BLaER1 treated with 17β-estradiol and CSF1 and Interleukin-3, amounts not matched to agents 10 nM and 100 nM (cell line): ENCODE measurements around the gene GGNBP2.
"Not testable (repeated sequence)": the region's sequence is repeated elsewhere in the genome, so short reads cannot be mapped to it uniquely, and the experiment has no call there.

Experiments
- H3K27ac ChIP-seq, 11 experiments: shearing (Covaris generic); formaldehyde crosslinking; 2 replicates each; pipeline ENCODE4 v1.8.1; 2022
- H3K27me3 ChIP-seq, 11 experiments: shearing (Covaris generic); formaldehyde crosslinking; 2 replicates each; pipeline ENCODE4 v1.8.1; 2022
- H3K36me3 ChIP-seq, 11 experiments: shearing (Covaris generic); formaldehyde crosslinking; 2 replicates each; pipeline ENCODE4 v1.8.1; 2022
- H3K4me1 ChIP-seq, 10 experiments: shearing (Covaris generic); formaldehyde crosslinking; 2 replicates each; pipeline ENCODE4 v1.8.1; 2022
- H3K4me2 ChIP-seq, 11 experiments: shearing (Covaris generic); formaldehyde crosslinking; 2 replicates each; pipeline ENCODE4 v1.8.1; 2022
- H3K4me3 ChIP-seq, 10 experiments: shearing (Covaris generic); formaldehyde crosslinking; 2 replicates each; pipeline ENCODE4 v1.8.1; 2022
- H3K9ac ChIP-seq, 11 experiments: shearing (Covaris generic); formaldehyde crosslinking; 2 replicates each; pipeline ENCODE4 v1.8.1; 2022
- H3K9me3 ChIP-seq, 11 experiments: shearing (Covaris generic); formaldehyde crosslinking; replicated peaks in 1 of 11; 2 replicates each; pipeline ENCODE4 v1.8.1; 2022
- H4K20me1 ChIP-seq, 11 experiments: shearing (Covaris generic); formaldehyde crosslinking; 2 replicates each; pipeline ENCODE4 v1.8.1; 2022
- Cebpa-rat ChIP-seq, 11 experiments: shearing (Covaris generic); IDR thresholded peaks; 2 replicates each; pipeline ENCODE4 v1.8.1; 2022

Gene GGNBP2

DNA sequence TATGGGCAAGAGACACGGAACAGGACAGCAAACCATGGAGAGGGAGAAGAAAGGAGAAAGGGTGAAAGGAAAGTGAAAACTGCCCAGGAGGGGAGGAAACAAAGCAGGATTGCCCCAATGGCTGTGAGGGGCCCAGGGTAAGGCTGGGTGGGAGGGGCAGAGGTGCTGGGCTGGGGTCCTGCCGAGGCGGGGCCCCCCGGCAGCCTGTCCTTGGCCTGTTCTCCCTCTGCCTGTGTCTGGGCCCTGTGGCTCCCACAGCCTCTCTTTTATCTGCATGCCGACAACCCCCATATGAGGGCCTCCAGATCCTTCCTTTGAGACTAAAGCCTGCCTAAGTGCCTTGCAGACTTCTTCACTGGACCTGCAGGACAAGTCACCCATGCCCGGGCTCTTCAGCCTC, 42.8 kb upstream of the GGNBP2 start:
- Histone ChIP-seq H4K20me1 (peaks cover 0 to 46% (median 10%) of the 10 kb centered on the region in 11 experiments; a peak in 9 of 22 replicates), H3K27me3 (no peaks in the 10 kb centered on the region), H3K9me3 (no peaks in the 10 kb centered on the region), H3K9ac (no peak overlapping the region), H3K4me1 (no peaks in the 10 kb centered on the region), H3K4me3 (no peak overlapping the region), H3K4me2 (no peak overlapping the region), H3K27ac (no peak overlapping the region), H3K36me3 (peaks cover 88 to 100% (median 100%) of the 10 kb centered on the region in 11 experiments)
- no peak for TF ChIP-seq Cebpa-rat (IDR thresholded peaks at IDR 0.05)

DNA sequence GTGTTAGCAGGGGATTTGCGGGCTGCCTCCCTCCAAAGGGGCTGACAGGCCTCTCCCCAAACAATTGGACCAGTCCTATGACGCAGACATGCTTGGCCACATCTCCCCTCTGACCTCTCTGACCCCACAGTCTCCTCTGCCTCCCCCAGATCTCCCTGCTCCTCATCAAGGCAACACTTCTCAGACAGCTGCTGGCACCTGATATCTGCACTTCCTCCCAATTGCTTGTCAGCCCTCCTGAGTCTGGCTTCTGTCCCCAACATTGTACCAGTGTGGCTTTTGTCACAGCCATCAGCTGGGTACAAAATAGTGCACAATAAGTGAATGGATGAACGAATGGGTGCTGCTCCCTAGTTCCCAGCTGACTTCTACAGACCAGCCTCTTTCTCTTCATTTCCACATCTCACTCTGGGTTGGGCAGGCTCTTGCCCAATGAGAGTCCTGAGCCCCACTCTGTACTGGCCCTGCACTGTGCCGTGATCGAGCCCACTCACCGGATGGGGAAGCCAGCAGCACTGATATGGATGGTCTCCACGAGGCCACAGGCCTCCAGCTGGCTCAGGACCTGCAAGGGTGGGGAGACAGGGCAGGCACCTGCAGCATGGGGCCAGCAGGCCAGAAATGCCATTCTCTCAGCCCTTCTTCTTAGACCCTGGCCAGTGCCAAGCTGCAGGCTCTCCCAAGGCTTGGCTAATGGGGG, 41.1 kb upstream of the GGNBP2 start:
- Histone ChIP-seq H3K4me2 (no peak overlapping the region), H3K27me3 (no peaks in the 10 kb centered on the region), H3K9me3 (no peaks in the 10 kb centered on the region), H3K4me3 (no peak overlapping the region), H3K27ac (no peak overlapping the region), H3K9ac (no peak overlapping the region; a peak in 1 of 22 replicates), H3K4me1 (no peaks in the 10 kb centered on the region), H3K36me3 (peaks cover 86 to 100% (median 100%) of the 10 kb centered on the region in 11 experiments), H4K20me1 (peaks cover 0 to 45% (median 0%) of the 10 kb centered on the region in 11 experiments; a peak in 8 of 22 replicates)
- no peak for TF ChIP-seq Cebpa-rat (IDR thresholded peaks at IDR 0.05)

DNA sequence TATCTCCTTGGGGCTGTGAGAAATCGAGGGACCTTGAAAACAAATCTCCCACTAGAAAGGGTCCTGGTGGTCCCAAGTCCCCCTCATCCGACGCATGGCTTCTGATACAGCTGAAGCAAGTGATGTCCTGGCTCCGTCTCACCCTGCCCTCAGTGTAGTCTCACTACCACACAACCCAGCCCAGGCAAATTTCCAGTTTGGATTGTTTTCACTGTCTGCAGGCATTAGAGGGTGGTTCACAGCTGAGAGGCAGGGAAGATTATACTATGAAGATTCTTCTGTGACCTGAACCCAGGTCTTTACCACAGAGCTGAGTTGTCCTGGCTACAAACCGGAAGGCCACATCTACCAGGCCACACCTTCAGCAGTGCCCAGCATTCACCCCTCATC, 40.6 kb upstream of the GGNBP2 start:
- TF ChIP-seq Cebpa-rat (IDR thresholded peaks at IDR 0.05): no peak
- Histone ChIP-seq H3K4me2 (no peak overlapping the region), H3K36me3 (peaks cover 84 to 100% (median 100%) of the 10 kb centered on the region in 11 experiments)

DNA sequence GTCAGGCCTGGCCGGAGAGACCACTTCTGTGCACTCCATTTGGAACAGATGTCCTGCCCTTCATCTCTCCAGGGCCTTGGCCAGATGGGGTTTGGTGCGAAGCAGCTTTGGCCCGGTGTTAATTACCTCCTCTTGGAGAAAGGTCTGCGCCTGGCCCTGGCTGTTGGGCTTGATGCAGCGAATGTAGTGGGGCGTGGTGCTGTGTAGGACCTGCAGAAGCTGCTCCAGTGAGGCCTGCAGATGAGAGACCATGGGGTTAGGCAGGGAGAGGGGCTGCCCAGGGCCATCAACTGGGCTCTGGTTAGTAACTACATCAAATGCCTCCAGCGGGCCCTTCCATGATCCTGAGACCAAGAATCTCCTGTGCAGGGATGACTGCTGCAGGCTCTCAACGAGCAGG, 39.5 kb upstream of the GGNBP2 start:
- H3K9ac ChIP-seq: no peak overlapping the region
- no peak for TF ChIP-seq Cebpa-rat (IDR thresholded peaks at IDR 0.05)
- H3K4me3 ChIP-seq: no peak overlapping the region
- no peaks in the 10 kb centered on the region for H3K9me3 ChIP-seq
- H3K27ac ChIP-seq: no peak overlapping the region
- no peak overlapping the region for H3K4me2 ChIP-seq
- peaks cover 0 to 50% (median 0%) of the 10 kb centered on the region in 11 experiments; a peak in 7 of 22 replicates for H4K20me1 ChIP-seq
- no peaks in the 10 kb centered on the region for H3K27me3 ChIP-seq
- H3K36me3 ChIP-seq: peaks cover 83 to 100% (median 99%) of the 10 kb centered on the region in 11 experiments
- no peaks in the 10 kb centered on the region for H3K4me1 ChIP-seq

More for the DNA sequence above, 40.6 kb upstream of the GGNBP2 start:
- H3K27me3 ChIP-seq: no peaks in the 10 kb centered on the region
- H3K4me3 ChIP-seq: no peak overlapping the region
- no peaks in the 10 kb centered on the region for H3K9me3 ChIP-seq
- no peak overlapping the region for H3K27ac ChIP-seq
- H3K4me1 ChIP-seq: no peaks in the 10 kb centered on the region
- no peak overlapping the region for H3K9ac ChIP-seq
- peaks cover 0 to 50% (median 0%) of the 10 kb centered on the region in 11 experiments; a peak in 8 of 22 replicates for H4K20me1 ChIP-seq

DNA sequence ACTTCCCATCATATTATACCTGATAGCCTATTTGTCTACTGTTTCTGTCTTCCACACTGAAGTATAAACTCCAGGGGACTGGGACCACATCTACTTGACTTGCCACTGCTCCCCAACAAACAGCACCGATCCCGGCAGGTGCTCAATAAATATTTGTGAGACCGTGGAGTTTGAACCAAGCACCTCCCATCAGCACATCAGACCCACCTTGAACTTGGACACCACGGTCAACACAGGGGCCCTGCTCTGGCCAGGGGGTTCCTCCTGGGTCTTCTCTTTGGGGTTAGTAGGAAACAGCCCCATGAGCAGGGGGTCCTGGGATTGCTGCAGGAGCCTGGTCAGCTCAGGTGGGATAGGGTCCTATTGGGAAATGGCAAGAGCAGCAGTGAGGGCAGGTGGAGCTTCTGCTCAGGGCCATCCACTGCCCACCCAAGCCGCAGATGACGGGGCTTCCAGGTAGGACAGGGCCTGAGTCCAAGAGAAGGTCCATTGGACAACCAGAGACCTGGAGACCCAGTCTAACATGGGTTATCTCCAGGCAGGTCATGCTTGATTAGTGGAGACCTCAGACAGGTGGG, 38.4 kb upstream of the GGNBP2 start:
- Histone ChIP-seq H3K9me3 (no peaks in the 10 kb centered on the region), H4K20me1 (peaks cover 0 to 50% (median 0%) of the 10 kb centered on the region in 11 experiments; a peak in 6 of 22 replicates), H3K27me3 (no peaks in the 10 kb centered on the region), H3K27ac (no peak overlapping the region), H3K9ac (no peak overlapping the region), H3K4me2 (no peak overlapping the region), H3K4me3 (no peak overlapping the region), H3K36me3 (peaks cover 82 to 100% (median 99%) of the 10 kb centered on the region in 11 experiments), H3K4me1 (no peaks in the 10 kb centered on the region)
- TF ChIP-seq Cebpa-rat (IDR thresholded peaks at IDR 0.05): no peak

DNA sequence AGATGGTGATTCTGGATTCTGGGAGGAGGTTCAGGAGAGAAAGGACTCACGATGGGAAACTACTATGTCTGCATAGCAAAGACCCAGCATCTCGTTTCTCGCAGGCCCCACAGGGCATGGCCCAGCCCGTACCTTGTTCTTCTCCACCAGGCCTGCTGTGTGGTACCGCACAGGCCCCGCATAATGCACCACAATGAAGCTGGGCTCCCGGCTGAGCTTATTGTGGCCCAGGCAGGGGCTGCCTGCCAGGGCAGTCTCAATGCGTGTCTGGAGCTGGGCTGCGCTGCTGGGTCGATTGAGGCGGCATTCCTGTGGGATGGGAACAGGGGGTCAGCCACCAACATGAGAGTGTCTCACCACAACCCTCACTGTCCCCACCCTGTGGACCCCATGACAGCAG, 37.9 kb upstream of the GGNBP2 start:
- H3K4me1 ChIP-seq: no peaks in the 10 kb centered on the region
- no peak for TF ChIP-seq Cebpa-rat (IDR thresholded peaks at IDR 0.05)
- no peak overlapping the region for H3K27ac ChIP-seq
- H3K4me3 ChIP-seq: no peak overlapping the region
- H4K20me1 ChIP-seq: peaks cover 0 to 48% (median 0%) of the 10 kb centered on the region in 11 experiments; a peak in 6 of 22 replicates
- no peak overlapping the region for H3K9ac ChIP-seq
- peaks cover 86 to 100% (median 99%) of the 10 kb centered on the region in 11 experiments for H3K36me3 ChIP-seq
- no peak overlapping the region for H3K4me2 ChIP-seq
- no peaks in the 10 kb centered on the region for H3K27me3 ChIP-seq
- no peaks in the 10 kb centered on the region for H3K9me3 ChIP-seq

DNA sequence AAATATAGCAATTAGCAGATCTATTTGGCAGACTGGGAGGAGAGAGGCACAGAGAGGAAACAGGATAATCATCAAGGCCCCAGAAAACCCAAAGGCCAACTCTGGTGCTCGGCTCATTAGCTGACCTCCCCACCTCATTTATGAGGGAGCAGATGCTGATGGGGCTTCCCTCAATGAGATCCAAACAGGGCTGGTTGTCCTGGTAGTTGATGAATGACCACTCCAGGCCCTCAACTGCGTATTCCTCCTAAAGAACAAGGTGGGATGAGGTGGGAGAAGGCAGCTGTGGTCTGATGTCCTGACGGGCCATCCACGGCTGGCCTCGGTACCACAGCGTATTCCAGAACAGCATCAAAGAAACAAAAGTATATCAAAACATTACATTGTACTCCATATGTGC, 37.5 kb upstream of the GGNBP2 start:
- peaks cover 84 to 100% (median 97%) of the 10 kb centered on the region in 11 experiments for H3K36me3 ChIP-seq
- no peaks in the 10 kb centered on the region for H3K27me3 ChIP-seq
- peaks cover 0 to 44% (median 0%) of the 10 kb centered on the region in 11 experiments; a peak in 6 of 22 replicates for H4K20me1 ChIP-seq
- no peak overlapping the region for H3K4me3 ChIP-seq
- H3K4me1 ChIP-seq: no peaks in the 10 kb centered on the region
- TF ChIP-seq Cebpa-rat (IDR thresholded peaks at IDR 0.05): no peak
- H3K9ac ChIP-seq: no peak overlapping the region
- no peak overlapping the region for H3K27ac ChIP-seq
- no peak overlapping the region for H3K4me2 ChIP-seq
- H3K9me3 ChIP-seq: no peaks in the 10 kb centered on the region

DNA sequence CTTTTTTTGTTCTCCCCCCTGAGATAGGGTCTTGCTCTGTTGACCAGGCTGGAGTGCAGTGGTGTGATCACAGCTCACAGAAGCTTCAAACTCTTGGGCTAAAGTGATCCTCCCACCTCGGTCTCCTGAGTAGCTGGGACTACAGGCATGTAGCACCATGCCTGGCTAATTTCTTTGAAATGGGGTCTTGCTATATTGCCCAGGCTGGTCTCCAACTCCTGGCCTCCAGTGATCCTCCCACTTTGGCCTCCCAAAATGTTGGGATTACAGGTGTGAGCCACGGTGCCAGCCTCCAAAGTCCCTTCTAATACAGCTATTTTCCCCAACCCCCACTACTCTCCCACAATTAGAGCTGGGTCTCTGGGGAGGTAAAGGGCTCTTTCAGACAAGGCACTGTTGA, 36.3 kb upstream of the GGNBP2 start:
- H3K9ac ChIP-seq, H3K27ac ChIP-seq, H3K4me1 ChIP-seq, H3K9me3 ChIP-seq, H3K4me3 ChIP-seq, H3K4me2 ChIP-seq, H3K27me3 ChIP-seq: not testable (repeated sequence)
- Histone ChIP-seq H3K36me3 (peaks cover 84 to 100% (median 97%) of the 10 kb centered on the region in 11 experiments), H4K20me1 (peaks cover 0 to 37% (median 0%) of the 10 kb centered on the region in 11 experiments; a peak in 7 of 22 replicates)

DNA sequence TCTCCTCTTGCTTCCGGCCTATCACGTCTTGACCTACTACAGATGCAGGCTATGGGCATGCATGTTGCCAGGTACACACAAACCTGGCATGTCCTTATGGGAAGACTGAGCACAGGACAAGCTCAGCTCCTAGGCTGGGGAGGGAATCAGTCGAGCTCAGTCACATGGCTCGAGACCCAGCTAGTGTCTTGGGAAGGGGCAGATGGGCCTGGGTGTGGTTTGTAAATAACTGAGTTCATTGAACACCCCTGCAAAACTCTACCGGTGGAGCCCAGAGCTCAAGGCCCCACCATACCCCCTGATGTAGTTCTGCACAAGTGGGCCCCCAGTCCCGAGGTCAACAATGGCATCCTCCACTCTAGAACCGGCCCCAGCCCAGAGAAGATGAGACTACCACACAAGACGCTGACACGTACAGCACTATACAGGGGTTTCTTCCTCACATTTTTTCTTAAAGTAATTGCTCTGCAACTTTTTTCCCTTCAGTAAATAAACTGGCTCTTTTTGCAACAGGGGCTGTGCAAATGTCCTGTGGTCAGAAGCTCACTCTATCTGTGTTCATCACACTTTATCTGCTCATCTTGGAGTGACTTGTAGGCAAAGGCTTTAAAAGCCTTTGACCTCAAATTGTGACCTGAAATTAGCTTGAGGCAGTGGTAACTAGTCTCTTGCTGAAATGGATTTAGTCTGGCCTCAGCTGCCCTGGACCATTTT, 35.3 kb upstream of the GGNBP2 start:
- TF ChIP-seq Cebpa-rat (IDR thresholded peaks at IDR 0.05): no peak
- peaks cover 0 to 35% (median 0%) of the 10 kb centered on the region in 11 experiments; a peak in 7 of 22 replicates for H4K20me1 ChIP-seq
- no peak overlapping the region for H3K4me3 ChIP-seq
- H3K4me2 ChIP-seq: no peak overlapping the region
- no peaks in the 10 kb centered on the region for H3K27me3 ChIP-seq
- no peaks in the 10 kb centered on the region for H3K4me1 ChIP-seq
- no peak overlapping the region for H3K27ac ChIP-seq
- no peaks in the 10 kb centered on the region for H3K9me3 ChIP-seq
- no peak overlapping the region for H3K9ac ChIP-seq
- H3K36me3 ChIP-seq: peaks cover 84 to 100% (median 97%) of the 10 kb centered on the region in 11 experiments
